A673 (cell line): ENCODE measurements around the gene RBM39.

ENCODE experiments used
- EZH2 ChIP-seq: fragments of 200-600 bp; sonication (generic); IDR thresholded peaks from 2 replicates; pipeline ENCODE4 v1.6.1; 2017; ENCODE audit warnings: borderline replicate concordance, low read depth, mild to moderate bottlenecking, mixed read lengths, antibody characterized with exemption, low read length; ENCODE audit not compliant: poor library complexity, severe bottlenecking
- TF ChIP-seq, protein P1 (sequence below): fragments of 300-800, 200-600 bp; sonication (generic); conservative IDR thresholded peaks from 2 replicates; pipeline ENCODE4 v1.5.1; 2017; ENCODE audit warnings: low read depth, mild to moderate bottlenecking, antibody characterized with exemption, low read length, moderate library complexity, mixed read lengths

DNA sequence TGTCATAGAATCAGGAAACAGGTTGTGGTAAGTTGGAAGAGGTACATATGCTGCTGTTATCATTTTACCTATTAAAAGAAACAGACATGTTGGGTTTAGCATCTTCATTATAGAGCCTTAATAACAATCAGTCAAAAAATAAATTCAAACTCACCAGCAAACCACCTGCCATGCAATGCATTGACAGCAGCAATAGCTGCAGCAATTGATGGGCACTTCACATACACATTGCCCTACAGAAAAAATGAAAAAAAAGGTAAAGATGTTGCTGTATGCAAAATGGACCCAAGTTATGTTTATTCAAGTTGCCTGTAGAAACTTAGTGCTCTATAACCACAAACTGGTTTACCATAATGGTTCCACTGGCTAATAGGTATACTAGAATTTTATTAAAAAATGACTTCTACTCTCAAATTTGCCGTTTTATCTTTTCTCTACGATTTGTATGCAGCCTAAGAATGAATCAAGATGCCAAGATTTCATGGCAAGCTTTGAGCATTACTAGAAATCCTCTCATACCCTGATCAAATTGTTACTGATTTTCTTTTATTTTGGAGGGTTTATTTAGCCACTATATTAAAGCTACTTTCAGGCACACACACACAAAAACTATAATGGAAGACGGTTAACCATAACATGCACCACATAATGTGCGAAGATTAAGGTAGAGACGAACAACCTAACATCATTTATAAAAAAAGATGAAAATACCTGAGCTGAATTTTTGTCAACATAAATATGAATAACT, 37.4 kb downstream of the RBM39 start:
- no peak for TF ChIP-seq EZH2
- TF ChIP-seq, protein P1, sequence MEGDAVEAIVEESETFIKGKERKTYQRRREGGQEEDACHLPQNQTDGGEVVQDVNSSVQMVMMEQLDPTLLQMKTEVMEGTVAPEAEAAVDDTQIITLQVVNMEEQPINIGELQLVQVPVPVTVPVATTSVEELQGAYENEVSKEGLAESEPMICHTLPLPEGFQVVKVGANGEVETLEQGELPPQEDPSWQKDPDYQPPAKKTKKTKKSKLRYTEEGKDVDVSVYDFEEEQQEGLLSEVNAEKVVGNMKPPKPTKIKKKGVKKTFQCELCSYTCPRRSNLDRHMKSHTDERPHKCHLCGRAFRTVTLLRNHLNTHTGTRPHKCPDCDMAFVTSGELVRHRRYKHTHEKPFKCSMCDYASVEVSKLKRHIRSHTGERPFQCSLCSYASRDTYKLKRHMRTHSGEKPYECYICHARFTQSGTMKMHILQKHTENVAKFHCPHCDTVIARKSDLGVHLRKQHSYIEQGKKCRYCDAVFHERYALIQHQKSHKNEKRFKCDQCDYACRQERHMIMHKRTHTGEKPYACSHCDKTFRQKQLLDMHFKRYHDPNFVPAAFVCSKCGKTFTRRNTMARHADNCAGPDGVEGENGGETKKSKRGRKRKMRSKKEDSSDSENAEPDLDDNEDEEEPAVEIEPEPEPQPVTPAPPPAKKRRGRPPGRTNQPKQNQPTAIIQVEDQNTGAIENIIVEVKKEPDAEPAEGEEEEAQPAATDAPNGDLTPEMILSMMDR = no peak
